Loucy (cell line): ENCODE measurements around the gene NECTIN4.

Experiments used
- H2AFZ ChIP-seq: fragments of 200-600 bp; sonication (generic); 2 replicates; pipeline ENCODE4 v1.6.0; 2016; ENCODE audit warnings: antibody characterized with exemption, mild to moderate bottlenecking, low read length, moderate library complexity
- H3F3A ChIP-seq: fragments of 200-600 bp; 2 replicates; pipeline ENCODE4 v1.6.0; 2016; ENCODE audit warnings: antibody characterized with exemption, low read depth, mild to moderate bottlenecking
- H3K27me3 ChIP-seq: fragments of 200-600 bp; sonication (generic); 2 replicates; pipeline ENCODE4 v1.6.1; 2014; ENCODE audit warnings: low read length, mild to moderate bottlenecking; ENCODE audit not compliant: insufficient read depth, poor library complexity, severe bottlenecking
- H3K36me3 ChIP-seq: fragments of 200-600 bp; sonication (generic); 2 replicates; pipeline ENCODE4 v1.6.1; 2016; ENCODE audit warnings: low read length; ENCODE audit not compliant: insufficient read depth
- H3K4me1 ChIP-seq: fragments of 200-600 bp; sonication (generic); 2 replicates; pipeline ENCODE4 v1.5.1; 2014; ENCODE audit warnings: low read length, mild to moderate bottlenecking; ENCODE audit not compliant: insufficient read depth, poor library complexity, severe bottlenecking
- H3K4me2 ChIP-seq: fragments of 200-600 bp; sonication (generic); 2 replicates; pipeline ENCODE4 v1.6.0; 2014; ENCODE audit warnings: antibody characterized with exemption, low read length, low read depth, mild to moderate bottlenecking; ENCODE audit not compliant: poor library complexity, severe bottlenecking
- H3K4me3 ChIP-seq: fragments of 200-600 bp; sonication (generic); 2 replicates; pipeline ENCODE4 v1.5.1; 2014; ENCODE audit warnings: low read length, mild to moderate bottlenecking, mixed read lengths; ENCODE audit not compliant: poor library complexity, severe bottlenecking
- H3K79me2 ChIP-seq: fragments of 200-600 bp; sonication (generic); 2 replicates; pipeline ENCODE4 v1.6.1; 2014; ENCODE audit warnings: low read length; ENCODE audit not compliant: insufficient read depth
- H3K9ac ChIP-seq: fragments of 200-600 bp; sonication (generic); 2 replicates; pipeline ENCODE4 v1.6.0; 2014; ENCODE audit warnings: mild to moderate bottlenecking, low read depth, low read length, moderate library complexity; ENCODE audit not compliant: poor library complexity, severe bottlenecking
- H3K9me2 ChIP-seq: fragments of 200-600 bp; sonication (generic); replicated peaks from 2 replicates; pipeline ENCODE4 v1.6.1; 2016; ENCODE audit warnings: low read depth, low read length, mixed read lengths
- H3K9me3 ChIP-seq: fragments of 200-600 bp; sonication (generic); 2 replicates; pipeline ENCODE4 v1.6.1; 2014; ENCODE audit warnings: mild to moderate bottlenecking, antibody characterized with exemption, low read length, low read depth; ENCODE audit not compliant: insufficient read depth
- H4K20me1 ChIP-seq: fragments of 200-600 bp; sonication (generic); 2 replicates; pipeline ENCODE4 v1.6.0; 2014; ENCODE audit warnings: antibody characterized with exemption, low read length, mild to moderate bottlenecking; ENCODE audit not compliant: insufficient read depth, poor library complexity, severe bottlenecking
- EZH2phosphoT487 ChIP-seq: fragments of 200-600 bp; IDR thresholded peaks from 2 replicates; pipeline ENCODE4 v1.6.1; 2018; ENCODE audit warnings: antibody characterized with exemption, mild to moderate bottlenecking, moderate library complexity, borderline replicate concordance
- TF ChIP-seq, protein P1 (sequence below): fragments of 200-600 bp; sonication (generic); conservative IDR thresholded peaks from 2 replicates; pipeline ENCODE4 v1.5.1; 2014; ENCODE audit warnings: mild to moderate bottlenecking, antibody characterized with exemption, low read length

The NECTIN4 gene

DNA sequence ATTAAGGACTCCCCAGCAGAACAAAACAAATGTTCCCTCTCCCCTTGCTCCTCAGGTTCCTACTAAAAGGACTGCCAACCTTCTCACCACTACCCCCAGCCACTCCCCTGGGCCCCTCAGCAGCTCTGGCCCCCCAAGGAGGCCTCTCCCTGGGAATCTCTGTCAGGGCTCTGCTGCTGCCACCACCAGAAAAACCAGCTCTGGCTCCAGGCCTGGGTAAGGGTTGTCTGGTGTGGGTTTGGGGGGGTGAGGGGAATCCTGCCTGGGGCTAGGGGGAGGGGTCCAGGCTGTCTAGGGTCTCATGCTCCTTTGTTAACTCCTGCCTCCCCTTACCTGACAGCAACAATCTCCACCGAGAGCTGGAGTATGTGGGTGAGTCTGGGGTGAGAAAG, 4.8 kb downstream of the NECTIN4 start:
- H3K4me2 ChIP-seq: no peak overlapping the region
- H3K9ac ChIP-seq: no peak overlapping the region
- no peaks in the 10 kb centered on the region for H3K36me3 ChIP-seq
- H4K20me1 ChIP-seq: no peaks in the 10 kb centered on the region
- TF ChIP-seq EZH2phosphoT487: no peak
- TF ChIP-seq, protein P1, sequence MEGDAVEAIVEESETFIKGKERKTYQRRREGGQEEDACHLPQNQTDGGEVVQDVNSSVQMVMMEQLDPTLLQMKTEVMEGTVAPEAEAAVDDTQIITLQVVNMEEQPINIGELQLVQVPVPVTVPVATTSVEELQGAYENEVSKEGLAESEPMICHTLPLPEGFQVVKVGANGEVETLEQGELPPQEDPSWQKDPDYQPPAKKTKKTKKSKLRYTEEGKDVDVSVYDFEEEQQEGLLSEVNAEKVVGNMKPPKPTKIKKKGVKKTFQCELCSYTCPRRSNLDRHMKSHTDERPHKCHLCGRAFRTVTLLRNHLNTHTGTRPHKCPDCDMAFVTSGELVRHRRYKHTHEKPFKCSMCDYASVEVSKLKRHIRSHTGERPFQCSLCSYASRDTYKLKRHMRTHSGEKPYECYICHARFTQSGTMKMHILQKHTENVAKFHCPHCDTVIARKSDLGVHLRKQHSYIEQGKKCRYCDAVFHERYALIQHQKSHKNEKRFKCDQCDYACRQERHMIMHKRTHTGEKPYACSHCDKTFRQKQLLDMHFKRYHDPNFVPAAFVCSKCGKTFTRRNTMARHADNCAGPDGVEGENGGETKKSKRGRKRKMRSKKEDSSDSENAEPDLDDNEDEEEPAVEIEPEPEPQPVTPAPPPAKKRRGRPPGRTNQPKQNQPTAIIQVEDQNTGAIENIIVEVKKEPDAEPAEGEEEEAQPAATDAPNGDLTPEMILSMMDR: no peak
- H2AFZ ChIP-seq: no peak overlapping the region
- H3K4me1 ChIP-seq: no peaks in the 10 kb centered on the region
- H3K79me2 ChIP-seq: no peaks in the 10 kb centered on the region
- H3K9me2 ChIP-seq: no peaks in the 10 kb centered on the region
- H3F3A ChIP-seq: no peaks in the 10 kb centered on the region
- no peaks in the 10 kb centered on the region for H3K27me3 ChIP-seq
- H3K4me3 ChIP-seq: no peak overlapping the region
- H3K9me3 ChIP-seq: no peaks in the 10 kb centered on the region

- Histone ChIP-seq H2AFZ (no peak overlapping the region), H3K27me3 (no peaks in the 10 kb centered on the region), H3K79me2 (no peaks in the 10 kb centered on the region), H3K4me2 (no peak overlapping the region), H3K9ac (no peak overlapping the region), H3K36me3 (no peaks in the 10 kb centered on the region), H3F3A (no peaks in the 10 kb centered on the region), H3K9me3 (no peaks in the 10 kb centered on the region), H3K4me3 (no peak overlapping the region), H3K9me2 (no peaks in the 10 kb centered on the region), H4K20me1 (no peaks in the 10 kb centered on the region), H3K4me1 (no peaks in the 10 kb centered on the region)
- TF ChIP-seq EZH2phosphoT487: no peak
- TF ChIP-seq, protein P1: no peak
Observed at GRCh38 chr1:161083748-161084596, 5.4 kb downstream of the NECTIN4 start.

DNA sequence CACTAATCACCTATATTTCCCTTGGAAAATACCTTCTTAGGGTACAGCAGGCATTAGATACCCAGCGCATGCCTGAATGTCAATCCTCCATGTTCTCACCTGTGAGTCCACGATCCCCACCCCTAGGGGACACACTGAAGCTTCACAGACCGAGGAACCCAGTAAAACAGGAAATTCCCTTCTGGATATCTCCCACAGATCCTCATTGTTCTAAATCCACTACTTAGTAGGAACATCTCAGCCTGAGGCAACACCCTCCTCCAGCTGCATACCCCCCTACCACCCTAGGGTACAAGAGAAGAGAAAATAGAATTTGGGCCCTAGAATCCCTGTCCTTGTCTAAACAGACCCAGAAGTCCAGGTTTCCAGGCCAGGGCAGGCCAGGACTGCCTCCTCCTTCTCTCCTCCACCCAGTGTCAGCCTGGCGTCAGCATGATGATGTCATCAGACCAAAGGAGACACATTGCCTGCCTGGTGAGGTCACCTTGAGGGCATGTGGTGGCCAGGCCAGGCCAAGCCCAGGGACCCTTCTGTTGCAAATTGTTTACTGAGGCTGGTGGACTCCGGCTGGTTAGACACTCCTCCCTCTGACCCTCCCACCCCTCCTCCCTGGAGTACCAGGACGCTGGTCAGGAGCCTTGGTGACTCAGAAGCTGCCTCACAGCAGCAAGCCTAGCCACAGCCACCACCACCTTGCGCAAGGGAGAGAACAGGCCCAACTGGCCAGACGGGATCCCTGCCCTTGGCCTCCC, 6.2 kb downstream of the NECTIN4 start:
- H3K9ac ChIP-seq: no peak overlapping the region
- H4K20me1 ChIP-seq: no peaks in the 10 kb centered on the region
- no peaks in the 10 kb centered on the region for H3K9me2 ChIP-seq
- H3K9me3 ChIP-seq: no peaks in the 10 kb centered on the region
- no peak for TF ChIP-seq EZH2phosphoT487
- TF ChIP-seq, protein P1: no peak
- H3K36me3 ChIP-seq: no peaks in the 10 kb centered on the region
- H3K4me1 ChIP-seq: no peaks in the 10 kb centered on the region
- no peak overlapping the region for H2AFZ ChIP-seq
- H3K79me2 ChIP-seq: no peaks in the 10 kb centered on the region
- H3K4me2 ChIP-seq: no peak overlapping the region
- H3K4me3 ChIP-seq: no peak overlapping the region
- H3K27me3 ChIP-seq: no peaks in the 10 kb centered on the region
- no peaks in the 10 kb centered on the region for H3F3A ChIP-seq
